Measurements from ENCODE around the gene NOG.

NOG gene

GRCh38 chr17:56583772-56584171 is 9.7 kb upstream of the NOG start:
- no peak for DNase-seq (ENCODE audit: extremely low spot score)
- no peak for TF ChIP-seq CTCF (IDR thresholded peaks at IDR 0.05; ENCODE audit: control extremely low read depth, extremely low read depth, low read depth, missing control alignments)
- POLR2A ChIA-PET: no interaction called here
- CTCF ChIA-PET: interaction anchor here (0.9 to 1.3 kb wide), 3 partner anchors 9 to 176 kb away, joined by 3 to 4 read pairs (median 3); no protein-coding TSS in a partner anchor

GRCh38 chr17:56587298-56587697 is 6.2 kb upstream of the NOG start:
- CTCF ChIA-PET: no interaction called here
- TF ChIP-seq CTCF (IDR thresholded peaks at IDR 0.05; ENCODE audit: control extremely low read depth, extremely low read depth, low read depth, missing control alignments): no peak
- no peak for DNase-seq (ENCODE audit: extremely low spot score)
- POLR2A ChIA-PET: no interaction called here

GRCh38 chr17:56592487-56593085 is 913 bp upstream of the NOG start:
- peak; percentile 94 for TF ChIP-seq CTCF (IDR thresholded peaks at IDR 0.05; ENCODE audit: control extremely low read depth, extremely low read depth, low read depth, missing control alignments)
- CTCF ChIA-PET: interaction anchor here (0.9 to 5.9 kb wide), 19 partner anchors 9 to 188 kb away, joined by 3 to 44 read pairs (median 4); no protein-coding TSS in a partner anchor
- POLR2A ChIA-PET: no interaction called here
- DNase-seq (ENCODE audit: extremely low spot score): peak; percentile 86

- peak; percentile 34 for DNase-seq (ENCODE audit: extremely low spot score)
- POLR2A ChIA-PET: no interaction called here
- CTCF ChIA-PET: interaction anchor here (0.7 to 5.9 kb wide), 12 partner anchors 11 to 195 kb away, joined by 3 to 44 read pairs (median 4); no protein-coding TSS in a partner anchor
- no peak for TF ChIP-seq CTCF (IDR thresholded peaks at IDR 0.05; ENCODE audit: control extremely low read depth, extremely low read depth, low read depth, missing control alignments)
Observed at GRCh38 chr17:56593086-56593645, 333 bp upstream of the NOG start.

GRCh38 chr17:56594320-56595107 is 1.0 kb downstream of the NOG start:
- ChIA-PET POLR2A (no interaction called here), CTCF (interaction anchor here (1.5 to 2.5 kb wide), 2 partner anchors 61 to 121 kb away, joined by 8 read pairs; no protein-coding TSS in a partner anchor)
- DNase-seq (ENCODE audit: extremely low spot score): peak; percentile 39
- no peak for TF ChIP-seq CTCF (IDR thresholded peaks at IDR 0.05; ENCODE audit: control extremely low read depth, extremely low read depth, low read depth, missing control alignments)

GRCh38 chr17:56595108-56595418 is 1.6 kb downstream of the NOG start:
- no peak for TF ChIP-seq CTCF (IDR thresholded peaks at IDR 0.05; ENCODE audit: control extremely low read depth, extremely low read depth, low read depth, missing control alignments)
- CTCF ChIA-PET: interaction anchor here (0.6 to 1.5 kb wide), 3 partner anchors 59 to 188 kb away, joined by 3 to 8 read pairs (median 5); no protein-coding TSS in a partner anchor
- POLR2A ChIA-PET: no interaction called here
- DNase-seq (ENCODE audit: extremely low spot score): no peak
